Ammon's horn (tissue), 1 donor: ENCODE results near the gene ARID5B.

Experiments used
- DNase-seq: peaks from one replicate; pipeline ENCODE4 v3.0.0-alpha.2; 2016; ENCODE audit warnings: low spot score

ARID5B gene

GRCh38 chr10:62036186-62037081 is 134.9 kb downstream of the ARID5B start:
- DNase-seq, result no peak

GRCh38 chr10:62037166-62037831 is 135.8 kb downstream of the ARID5B start:
- no peak for DNase-seq

- DNase-seq, result no peak
These were observed 136.6 kb downstream of the ARID5B start for GRCh38 chr10:62037890-62038608.

GRCh38 chr10:62038609-62039190 is 137.2 kb downstream of the ARID5B start:
- DNase-seq, result peak; percentile 83

GRCh38 chr10:62039954-62040353 is 138.5 kb downstream of the ARID5B start:
- DNase-seq, result no peak

GRCh38 chr10:62040881-62041280 is 139.4 kb downstream of the ARID5B start:
- no peak for DNase-seq

GRCh38 chr10:62043421-62044021 is 142.0 kb downstream of the ARID5B start:
- no peak for DNase-seq

- DNase-seq, result no peak
These were observed 143.1 kb downstream of the ARID5B start for GRCh38 chr10:62044566-62044965.

- DNase-seq, result no peak
These were observed 144.4 kb downstream of the ARID5B start for GRCh38 chr10:62045765-62046521.

GRCh38 chr10:62046522-62047227 is 145.2 kb downstream of the ARID5B start:
- no peak for DNase-seq

GRCh38 chr10:62047228-62047892 is 145.9 kb downstream of the ARID5B start:
- DNase-seq, result no peak

GRCh38 chr10:62047960-62048383 is 146.5 kb downstream of the ARID5B start:
- no peak for DNase-seq

GRCh38 chr10:62048470-62048869 is 147.0 kb downstream of the ARID5B start:
- no peak for DNase-seq

- peak; percentile 96 for DNase-seq
These were observed 147.6 kb downstream of the ARID5B start for GRCh38 chr10:62048919-62049623.

GRCh38 chr10:62049624-62050345 is 148.3 kb downstream of the ARID5B start:
- no peak for DNase-seq

- no peak for DNase-seq
These were observed 148.9 kb downstream of the ARID5B start for GRCh38 chr10:62050346-62050892.

GRCh38 chr10:62050893-62051433 is 149.5 kb downstream of the ARID5B start:
- peak; percentile 79 for DNase-seq

- no peak for DNase-seq
These were observed 150.8 kb downstream of the ARID5B start for GRCh38 chr10:62052276-62052675.
